Astrocyte (in vitro differentiated cells and primary cell): ENCODE measurements around the gene SLC38A9. TPM values are rescaled to one million over a fixed set of nuclear protein-coding genes. Genes with fewer than 3 reads are reported as not detected.

Experiments
- DNase-seq: peaks from one replicate; pipeline ENCODE4 v3.0.0-alpha.2; 2010; ENCODE audit warnings: low read depth
- FAIRE-seq: peaks from 2 replicates; lab custom pipeline; 2011; peaks lifted over from hg19 to GRCh38; lab: Jason Lieb, UNC
- H2AFZ ChIP-seq: 2 replicates; pipeline ENCODE4 v1.6.0; 2012; ENCODE audit warnings: low read depth, low read length, inconsistent platforms
- H3K27ac ChIP-seq: 2 replicates; pipeline ENCODE4 v1.5.1; 2011; ENCODE audit warnings: low read depth, low read length, inconsistent platforms
- H3K27me3 ChIP-seq: 2 replicates; pipeline ENCODE4 v1.6.0; 2011; ENCODE audit warnings: low read length, inconsistent platforms; ENCODE audit not compliant: insufficient read depth
- H3K36me3 ChIP-seq: 2 replicates; pipeline ENCODE4 v1.5.1; 2011; ENCODE audit warnings: low read length, inconsistent platforms; ENCODE audit not compliant: insufficient read depth
- H3K4me1 ChIP-seq: 2 replicates; pipeline ENCODE4 v1.5.1; 2011; ENCODE audit warnings: low read length, inconsistent platforms; ENCODE audit not compliant: insufficient read depth
- H3K4me2 ChIP-seq: 2 replicates; pipeline ENCODE4 v1.6.0; 2012; ENCODE audit warnings: low read length, inconsistent platforms
- H3K4me3 ChIP-seq: 2 replicates; pipeline ENCODE4 v1.5.1; 2011; ENCODE audit warnings: low read depth, mild to moderate bottlenecking, low read length, inconsistent platforms; ENCODE audit not compliant: insufficient read depth
- H3K79me2 ChIP-seq: 2 replicates; pipeline ENCODE4 v1.6.0; 2012; ENCODE audit warnings: mild to moderate bottlenecking, low read length, inconsistent platforms; ENCODE audit not compliant: insufficient read depth
- H3K9ac ChIP-seq: 2 replicates; pipeline ENCODE4 v1.6.0; 2012; ENCODE audit warnings: mild to moderate bottlenecking, low read length, inconsistent platforms
- H3K9me3 ChIP-seq: 2 replicates; pipeline ENCODE4 v1.5.1; 2012; ENCODE audit warnings: low read depth, mild to moderate bottlenecking, low read length, inconsistent platforms; ENCODE audit not compliant: insufficient read depth
- H4K20me1 ChIP-seq: 2 replicates; pipeline ENCODE4 v1.6.0; 2012; ENCODE audit warnings: low read length, inconsistent platforms; ENCODE audit not compliant: insufficient read depth
- H3K27ac Mint-ChIP-seq: one replicate; pipeline ENCODE4 v1.8.0; 2021; ENCODE audit warnings: mild to moderate bottlenecking, mixed read lengths; ENCODE audit not compliant: unreplicated experiment
- H3K27me3 Mint-ChIP-seq: one replicate; pipeline ENCODE4 v1.8.0; 2021; ENCODE audit warnings: low read depth, mixed read lengths; ENCODE audit not compliant: unreplicated experiment
- H3K36me3 Mint-ChIP-seq: one replicate; pipeline ENCODE4 v1.8.0; 2021; ENCODE audit warnings: low read depth, mixed read lengths; ENCODE audit not compliant: unreplicated experiment
- H3K4me1 Mint-ChIP-seq: one replicate; pipeline ENCODE4 v1.8.0; 2021; ENCODE audit warnings: low read depth, mixed read lengths; ENCODE audit not compliant: unreplicated experiment
- H3K4me3 Mint-ChIP-seq: one replicate; pipeline ENCODE4 v1.8.0; 2021; ENCODE audit warnings: mild to moderate bottlenecking, moderate library complexity, mixed read lengths; ENCODE audit not compliant: unreplicated experiment
- H3K9me3 Mint-ChIP-seq: one replicate; pipeline ENCODE4 v1.8.0; 2021; ENCODE audit warnings: mild to moderate bottlenecking, mixed read lengths; ENCODE audit not compliant: unreplicated experiment
- EZH2 ChIP-seq: IDR thresholded peaks from 2 replicates; pipeline ENCODE4 v1.6.1; 2012; ENCODE audit warnings: mild to moderate bottlenecking, low read length, inconsistent platforms; ENCODE audit not compliant: insufficient read depth
- total RNA-seq: library from RNA; stranded (reverse); gene quantifications from 2 replicates; pipeline ENCODE4 v1.2.1, GENCODE V29; 2021
- TF ChIP-seq, protein P1 (sequence below): IDR thresholded peaks from 2 replicates; pipeline ENCODE4 v1.5.1; 2011; ENCODE audit warnings: low read depth, mild to moderate bottlenecking, inconsistent platforms, low read length, moderate library complexity; ENCODE audit not compliant: insufficient read depth

Gene SLC38A9
- total RNA-seq, 1 donor from 2014 or later: 30.0 TPM

DNA sequence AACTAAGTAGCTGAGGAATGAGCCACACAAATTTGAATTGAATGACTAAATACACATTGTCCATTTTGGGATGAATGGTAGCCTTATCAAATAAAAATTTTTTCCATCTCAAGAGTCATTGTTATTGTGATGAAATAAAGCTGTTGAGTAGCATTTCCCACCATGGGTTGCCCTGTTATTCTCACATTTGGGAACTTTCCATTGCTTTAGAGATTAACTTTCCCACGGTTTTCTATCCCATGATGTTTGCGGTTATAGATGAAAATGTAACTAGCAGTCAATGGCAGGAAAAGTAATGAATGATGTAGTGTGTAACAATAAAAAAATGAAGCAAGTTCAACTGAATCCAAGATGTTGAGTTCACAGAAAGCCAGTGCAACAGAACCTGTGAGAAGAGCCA, 117.5 kb downstream of the SLC38A9 start:
- no peaks in the 10 kb centered on the region for H3K36me3 ChIP-seq
- H3K27me3 ChIP-seq: no peaks in the 10 kb centered on the region
- H3K27ac ChIP-seq: no peak overlapping the region
- no peaks in the 10 kb centered on the region for H3K36me3 Mint-ChIP-seq
- TF ChIP-seq EZH2: no peak
- TF ChIP-seq, protein P1, sequence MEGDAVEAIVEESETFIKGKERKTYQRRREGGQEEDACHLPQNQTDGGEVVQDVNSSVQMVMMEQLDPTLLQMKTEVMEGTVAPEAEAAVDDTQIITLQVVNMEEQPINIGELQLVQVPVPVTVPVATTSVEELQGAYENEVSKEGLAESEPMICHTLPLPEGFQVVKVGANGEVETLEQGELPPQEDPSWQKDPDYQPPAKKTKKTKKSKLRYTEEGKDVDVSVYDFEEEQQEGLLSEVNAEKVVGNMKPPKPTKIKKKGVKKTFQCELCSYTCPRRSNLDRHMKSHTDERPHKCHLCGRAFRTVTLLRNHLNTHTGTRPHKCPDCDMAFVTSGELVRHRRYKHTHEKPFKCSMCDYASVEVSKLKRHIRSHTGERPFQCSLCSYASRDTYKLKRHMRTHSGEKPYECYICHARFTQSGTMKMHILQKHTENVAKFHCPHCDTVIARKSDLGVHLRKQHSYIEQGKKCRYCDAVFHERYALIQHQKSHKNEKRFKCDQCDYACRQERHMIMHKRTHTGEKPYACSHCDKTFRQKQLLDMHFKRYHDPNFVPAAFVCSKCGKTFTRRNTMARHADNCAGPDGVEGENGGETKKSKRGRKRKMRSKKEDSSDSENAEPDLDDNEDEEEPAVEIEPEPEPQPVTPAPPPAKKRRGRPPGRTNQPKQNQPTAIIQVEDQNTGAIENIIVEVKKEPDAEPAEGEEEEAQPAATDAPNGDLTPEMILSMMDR: no peak
- no peak overlapping the region for H3K4me3 ChIP-seq
- H3K79me2 ChIP-seq: no peaks in the 10 kb centered on the region
- DNase-seq: peak; percentile 16
- H3K27ac Mint-ChIP-seq: no peak overlapping the region
- H3K9me3 ChIP-seq: no peaks in the 10 kb centered on the region
- H3K27me3 Mint-ChIP-seq: no peaks in the 10 kb centered on the region
- peaks cover 10% of the 10 kb centered on the region for H3K4me1 ChIP-seq
- H3K4me2 ChIP-seq: no peak overlapping the region
- no peak overlapping the region for H3K4me3 Mint-ChIP-seq
- H3K9ac ChIP-seq: no peak overlapping the region
- no peak overlapping the region for H2AFZ ChIP-seq
- no peak for FAIRE-seq
- peaks cover 2% of the 10 kb centered on the region for H3K9me3 Mint-ChIP-seq
- H4K20me1 ChIP-seq: no peaks in the 10 kb centered on the region
- peaks cover 24% of the 10 kb centered on the region for H3K4me1 Mint-ChIP-seq

DNA sequence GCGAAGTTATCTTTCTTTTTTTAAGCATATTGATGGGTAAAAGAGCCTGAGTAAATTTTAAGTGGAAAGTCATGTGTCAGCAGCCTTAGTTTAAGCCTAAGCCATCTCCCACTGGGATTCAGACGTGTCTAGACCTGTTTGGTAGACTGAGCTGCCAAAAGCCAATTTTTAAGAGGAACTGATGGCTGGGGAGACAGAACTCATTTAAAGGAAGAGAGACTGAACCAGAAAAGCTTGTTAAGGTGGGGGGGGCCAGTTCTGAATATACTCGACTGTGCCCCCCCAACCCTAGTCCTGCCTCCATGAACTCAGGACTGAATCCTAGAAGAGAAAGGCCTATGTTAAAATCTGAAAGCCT, 119.0 kb downstream of the SLC38A9 start:
- Histone ChIP-seq H3K36me3 (no peaks in the 10 kb centered on the region), H3K79me2 (no peaks in the 10 kb centered on the region), H3K4me3 (no peak overlapping the region), H3K9ac (no peak overlapping the region), H2AFZ (no peak overlapping the region), H3K9me3 (no peaks in the 10 kb centered on the region), H4K20me1 (no peaks in the 10 kb centered on the region), H3K27me3 (no peaks in the 10 kb centered on the region), H3K4me1 (peaks cover 10% of the 10 kb centered on the region), H3K27ac (no peak overlapping the region), H3K4me2 (no peak overlapping the region)
- H3K27me3 Mint-ChIP-seq: no peaks in the 10 kb centered on the region
- no peak for FAIRE-seq
- H3K9me3 Mint-ChIP-seq: peaks cover 2% of the 10 kb centered on the region
- DNase-seq: no peak
- peak overlapping the region; percentile 84 for H3K27ac Mint-ChIP-seq
- no peak overlapping the region for H3K4me3 Mint-ChIP-seq
- no peaks in the 10 kb centered on the region for H3K36me3 Mint-ChIP-seq
- no peak for TF ChIP-seq EZH2
- TF ChIP-seq, protein P1: no peak
- H3K4me1 Mint-ChIP-seq: peaks cover 20% of the 10 kb centered on the region

DNA sequence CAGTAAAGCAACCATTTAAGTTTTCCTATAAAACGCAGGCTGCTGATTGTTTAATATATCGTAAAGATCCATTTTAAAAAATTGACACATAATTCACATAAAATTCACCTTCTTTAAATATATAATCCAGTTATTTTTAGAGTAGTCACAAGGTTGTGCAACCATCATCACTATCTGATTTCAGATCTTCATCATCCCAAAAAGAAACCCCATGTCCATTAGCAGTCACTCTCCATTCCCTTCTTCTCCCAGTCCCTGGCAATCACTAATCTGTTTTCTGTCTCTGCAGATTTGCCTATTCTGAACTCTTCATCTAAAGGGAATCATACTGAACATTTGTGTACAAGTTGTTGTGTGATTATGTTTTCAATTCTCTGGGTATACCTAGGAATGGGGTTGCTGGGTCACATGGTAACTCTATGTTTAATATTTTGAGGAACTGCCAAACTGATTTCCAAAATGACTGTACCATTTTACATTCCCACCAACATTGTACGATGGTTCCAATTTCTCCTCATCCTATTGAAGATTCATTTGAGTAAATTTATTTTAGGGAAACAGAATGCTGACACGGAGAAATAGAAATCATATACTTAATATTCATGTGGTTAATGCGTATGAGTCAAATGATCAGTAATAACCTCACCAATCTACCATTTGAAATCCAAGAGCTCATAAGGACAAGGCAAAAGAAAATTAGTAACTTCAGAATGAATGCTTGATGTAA, 119.6 kb downstream of the SLC38A9 start:
- no peak overlapping the region for H3K4me3 ChIP-seq
- Mint-ChIP-seq H3K4me1 (peaks cover 15% of the 10 kb centered on the region), H3K27me3 (no peaks in the 10 kb centered on the region), H3K36me3 (no peaks in the 10 kb centered on the region), H3K27ac (peak overlapping the region; percentile 84), H3K4me3 (no peak overlapping the region), H3K9me3 (peaks cover 2% of the 10 kb centered on the region)
- H3K79me2 ChIP-seq: no peaks in the 10 kb centered on the region
- peaks cover 8% of the 10 kb centered on the region for H3K4me1 ChIP-seq
- H3K4me2 ChIP-seq: no peak overlapping the region
- H2AFZ ChIP-seq: no peak overlapping the region
- H3K27me3 ChIP-seq: no peaks in the 10 kb centered on the region
- no peaks in the 10 kb centered on the region for H3K9me3 ChIP-seq
- H3K27ac ChIP-seq: no peak overlapping the region
- DNase-seq: no peak
- H3K9ac ChIP-seq: no peak overlapping the region
- H3K36me3 ChIP-seq: no peaks in the 10 kb centered on the region
- TF ChIP-seq EZH2: no peak
- TF ChIP-seq, protein P1: no peak
- no peak for FAIRE-seq
- H4K20me1 ChIP-seq: no peaks in the 10 kb centered on the region
